ENCODE results near the gene KRAS.

Gene KRAS

GRCh38 chr12:25194214-25194613, 56.5 kb downstream of the KRAS start:
- peak; percentile 17 for DNase-seq

- no peak for DNase-seq
Observed at GRCh38 chr12:25190793-25191192, 59.9 kb downstream of the KRAS start.

GRCh38 chr12:25189656-25190055, 61.1 kb downstream of the KRAS start:
- no peak for DNase-seq

- DNase-seq = no peak
Observed at GRCh38 chr12:25187781-25188180, 62.9 kb downstream of the KRAS start.

- peak; percentile 57 for DNase-seq
Observed at GRCh38 chr12:25186788-25187402, 63.8 kb downstream of the KRAS start.

GRCh38 chr12:25186038-25186787, 64.5 kb downstream of the KRAS start:
- DNase-seq = peak; percentile 59

- DNase-seq = no peak
Observed at GRCh38 chr12:25184132-25184531, 66.6 kb downstream of the KRAS start.

GRCh38 chr12:25182765-25183164, 68.0 kb downstream of the KRAS start:
- DNase-seq = no peak

- DNase-seq = no peak
Observed at GRCh38 chr12:25162866-25163265, 87.9 kb downstream of the KRAS start.

GRCh38 chr12:25156061-25156460, 94.7 kb downstream of the KRAS start:
- DNase-seq = no peak

- DNase-seq = peak; percentile 67
Observed at GRCh38 chr12:25155022-25155576, 95.6 kb downstream of the KRAS start.
